OCI-LY3 (cell line): Measurements from ENCODE around the gene SLC22A25.

Experiments used
- H2AFZ ChIP-seq: fragments of 200-600, 300-600 bp; shearing (Covaris generic); 2 replicates; pipeline ENCODE4 v1.6.0; 2014; ENCODE audit warnings: antibody characterized with exemption, low read depth, low read length
- H3K27ac ChIP-seq: fragments of 200-600, 300-600 bp; sonication (generic); 2 replicates; pipeline ENCODE4 v1.5.1; 2014; ENCODE audit warnings: mild to moderate bottlenecking, low read length, moderate library complexity, mixed read lengths
- H3K27me3 ChIP-seq: fragments of 200-600, 300-600 bp; sonication (generic); 2 replicates; pipeline ENCODE4 v1.6.1; 2014; ENCODE audit warnings: low read depth, low read length, mixed read lengths
- H3K36me3 ChIP-seq: fragments of 200-600, 300-600 bp; sonication (generic); replicated peaks from 2 replicates; pipeline ENCODE3; 2014; ENCODE audit warnings: low read depth, low read length, mixed read lengths
- H3K4me1 ChIP-seq: fragments of 300-600, 200-600 bp; sonication (generic); 2 replicates; pipeline ENCODE4 v1.6.1; 2014; ENCODE audit warnings: low read length, mixed read lengths
- H3K4me2 ChIP-seq: fragments of 200-600, 300-600 bp; sonication (generic); 2 replicates; pipeline ENCODE4 v1.6.1; 2014; ENCODE audit warnings: low read length, mixed read lengths
- H3K4me3 ChIP-seq: fragments of 300-600, 200-600 bp; sonication (generic); 2 replicates; pipeline ENCODE4 v1.5.1; 2014; ENCODE audit warnings: antibody characterized with exemption, mild to moderate bottlenecking, low read length, moderate library complexity
- H3K79me2 ChIP-seq: fragments of 300-600, 200-600 bp; shearing (Covaris generic); 2 replicates; pipeline ENCODE4 v1.6.1; 2014; ENCODE audit warnings: mild to moderate bottlenecking, low read length, mixed read lengths
- H3K9ac ChIP-seq: fragments of 300-600, 200-600 bp; shearing (Covaris generic); 2 replicates; pipeline ENCODE4 v1.6.0; 2014; ENCODE audit warnings: mild to moderate bottlenecking, low read length, moderate library complexity
- H3K9me3 ChIP-seq: fragments of 200-600, 300-600 bp; shearing (Covaris generic); 2 replicates; pipeline ENCODE4 v1.6.1; 2014; ENCODE audit warnings: low read length, mixed read lengths; ENCODE audit not compliant: insufficient read depth
- H4K20me1 ChIP-seq: fragments of 200-600, 300-600 bp; sonication (generic); 2 replicates; pipeline ENCODE4 v1.6.1; 2016; ENCODE audit warnings: low read length, mixed read lengths; ENCODE audit not compliant: insufficient read depth
- CTCF ChIP-seq: fragments of 200-600, 300-600 bp; sonication (generic); IDR thresholded peaks from 2 replicates; pipeline ENCODE4 v1.5.1; 2014; ENCODE audit warnings: antibody characterized with exemption, low read length, low read depth
- EZH2phosphoT487 ChIP-seq: fragments of 200-600 bp; shearing (Covaris generic); IDR thresholded peaks from 2 replicates; pipeline ENCODE4 v1.6.1; 2018; ENCODE audit warnings: antibody characterized with exemption, mixed run types, low read depth

The SLC22A25 gene

GRCh38 chr11:63246045-63246444 is 2.6 kb upstream of the SLC22A25 start:
- TF ChIP-seq EZH2phosphoT487, result no peak
- no peak for TF ChIP-seq CTCF
- no peaks in the 10 kb centered on the region for H3K9me3 ChIP-seq
- H3K27ac ChIP-seq, result no peak overlapping the region

GRCh38 chr11:63244862-63245261 is 1.5 kb upstream of the SLC22A25 start:
- no peak overlapping the region for H3K9ac ChIP-seq
- no peaks in the 10 kb centered on the region for H4K20me1 ChIP-seq
- H3K36me3 ChIP-seq, result no peaks in the 10 kb centered on the region
- no peak overlapping the region for H3K27ac ChIP-seq
- no peaks in the 10 kb centered on the region for H3K9me3 ChIP-seq
- TF ChIP-seq CTCF (no peak), EZH2phosphoT487 (no peak)
- H3K79me2 ChIP-seq, result no peaks in the 10 kb centered on the region
- no peak overlapping the region for H3K4me2 ChIP-seq
- H3K4me3 ChIP-seq, result no peak overlapping the region
- H3K4me1 ChIP-seq, result no peaks in the 10 kb centered on the region
- peaks cover 37% of the 10 kb centered on the region for H3K27me3 ChIP-seq
- H2AFZ ChIP-seq, result no peak overlapping the region

More at GRCh38 chr11:63246045-63246444, 2.6 kb upstream of the SLC22A25 start:
- Histone ChIP-seq H3K4me3 (no peak overlapping the region), H4K20me1 (no peaks in the 10 kb centered on the region), H3K27me3 (peaks cover 42% of the 10 kb centered on the region), H3K9ac (no peak overlapping the region), H3K36me3 (no peaks in the 10 kb centered on the region), H3K4me2 (no peak overlapping the region), H3K79me2 (no peaks in the 10 kb centered on the region), H3K4me1 (no peaks in the 10 kb centered on the region), H2AFZ (no peak overlapping the region)

DNA sequence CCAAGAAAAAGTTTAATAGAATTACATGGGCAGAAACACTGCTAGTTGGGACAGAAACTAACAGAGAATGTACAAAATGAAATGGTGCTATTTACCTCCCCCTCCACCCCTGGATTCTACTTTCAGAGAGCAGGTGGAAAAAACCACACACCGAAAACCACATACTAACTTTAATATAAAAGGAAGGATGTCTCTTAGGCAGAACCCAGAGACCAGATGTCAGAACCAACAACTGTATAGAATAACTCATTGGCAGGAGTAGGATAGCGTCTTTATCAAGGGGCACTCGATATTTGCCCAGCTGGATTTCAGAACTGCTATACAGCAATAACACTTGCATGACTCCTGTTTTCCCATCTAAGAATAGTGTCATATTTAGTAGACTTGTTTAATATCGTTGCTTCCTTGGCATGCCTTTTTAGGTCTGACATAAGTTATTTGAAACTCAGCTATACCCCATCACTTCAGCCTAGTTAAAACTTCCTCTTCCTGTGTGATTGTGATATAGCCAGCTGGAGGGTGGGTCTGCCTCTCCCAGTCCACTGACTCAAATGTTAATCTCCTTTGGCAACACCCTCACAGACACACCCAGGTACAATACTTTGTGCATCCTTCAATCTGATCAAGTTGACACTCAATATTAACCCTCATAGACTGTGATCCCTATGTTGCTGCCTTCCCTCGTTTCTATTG is 1.2 kb downstream of the SLC22A25 start:
- no peak overlapping the region for H3K9ac ChIP-seq
- no peak for TF ChIP-seq EZH2phosphoT487
- TF ChIP-seq CTCF, result no peak
- H3K27ac ChIP-seq, result no peak overlapping the region
- H3K4me1 ChIP-seq, result no peaks in the 10 kb centered on the region
- no peak overlapping the region for H3K4me2 ChIP-seq
- no peaks in the 10 kb centered on the region for H3K36me3 ChIP-seq
- peaks cover 27% of the 10 kb centered on the region for H3K27me3 ChIP-seq
- no peak overlapping the region for H3K4me3 ChIP-seq
- no peaks in the 10 kb centered on the region for H3K9me3 ChIP-seq
- no peaks in the 10 kb centered on the region for H4K20me1 ChIP-seq
- no peak overlapping the region for H2AFZ ChIP-seq
- no peaks in the 10 kb centered on the region for H3K79me2 ChIP-seq

GRCh38 chr11:63240791-63241379 is 2.5 kb downstream of the SLC22A25 start:
- no peaks in the 10 kb centered on the region for H3K9me3 ChIP-seq
- TF ChIP-seq CTCF, result no peak
- no peak for TF ChIP-seq EZH2phosphoT487

More at GRCh38 chr11:63240791-63241379, 2.5 kb downstream of the SLC22A25 start:
- Histone ChIP-seq H3K36me3 (no peaks in the 10 kb centered on the region), H3K27me3 (0 out of 2 replicates have a peak, but pooled peaks cover 14% of the 10 kb centered on the region), H3K27ac (no peak overlapping the region), H3K79me2 (no peaks in the 10 kb centered on the region), H3K4me2 (no peak overlapping the region), H4K20me1 (no peaks in the 10 kb centered on the region), H3K9ac (no peak overlapping the region), H3K4me1 (no peaks in the 10 kb centered on the region), H3K4me3 (no peak overlapping the region), H2AFZ (no peak overlapping the region)
